Heart right ventricle (tissue), 16 donors: ENCODE data around the gene GATD1. TPM values are rescaled to one million over a fixed set of nuclear protein-coding genes. Genes with fewer than 3 reads are reported as not detected.

Experiments
- ATAC-seq, 8 donors: fragments of 200-7000 bp; cut with Tn5 transposase; one replicate each; pipeline ENCODE4 v1.9.1; 2020; ENCODE audit warnings: mild to moderate bottlenecking in 8 of 8, moderate library complexity in 8 of 8, moderate number of reproducible peaks in 1 of 8
- DNase-seq, 2 donors: peaks; one replicate each; pipeline ENCODE4 v3.0.0-alpha.2; 2020
- H3K27ac ChIP-seq, 10 donors: fragments of 200-600 bp; sonication (generic) in 2 of 10; one replicate each; pipeline versions ENCODE4 v1.5.0 to v1.8.0; 2020 to 2022; ENCODE audit warnings: mild to moderate bottlenecking in 3 of 10
- H3K27me3 ChIP-seq, 7 donors: fragments of 200-600 bp; one replicate each; pipeline ENCODE4 v1.8.0; 2021 to 2022; ENCODE audit warnings: mild to moderate bottlenecking in 2 of 7
- H3K36me3 ChIP-seq, 9 donors: fragments of 200-600 bp; sonication (generic) in 1 of 9; one replicate each; pipeline versions ENCODE4 v1.5.0 to v1.8.0; 2020 to 2022; ENCODE audit warnings: mild to moderate bottlenecking in 2 of 9
- H3K4me1 ChIP-seq, 9 donors: fragments of 200-600 bp; sonication (generic) in 1 of 9; one replicate each; pipeline versions ENCODE4 v1.5.0 to v1.8.0; 2020 to 2022; ENCODE audit warnings: mild to moderate bottlenecking in 4 of 9
- H3K4me3 ChIP-seq, 10 donors: fragments of 200-600 bp; sonication (generic) in 2 of 10; one replicate each; pipeline versions ENCODE4 v1.5.0 to v1.8.0; 2020 to 2022; ENCODE audit warnings: mild to moderate bottlenecking in 7 of 10, moderate library complexity in 2 of 10
- H3K9me3 ChIP-seq, 11 donors: fragments of 200-600 bp in 10 of 11; sonication (generic) in 2 of 11; one replicate each; pipeline versions ENCODE4 v1.5.0 to v1.8.0; 2013 to 2022; ENCODE audit warnings: mild to moderate bottlenecking in 2 of 11, control low read depth in 1 of 11, moderate library complexity in 1 of 11
- CTCF ChIP-seq, 9 donors: fragments of 200-600 bp; sonication (generic) in 2 of 9; IDR thresholded peaks; one replicate each; pipeline versions ENCODE4 v1.5.0 to v1.8.0; 2021 to 2022; ENCODE audit warnings: antibody characterized with exemption in 9 of 9, mild to moderate bottlenecking in 5 of 9, moderate library complexity in 1 of 9
- WGBS, 2 donors: extraction: QIAGEN DNeasy Blood & Tissue Kit; methylation state at CpG; one replicate each; pipeline ENCODE4 v1.1.7; 2013; ENCODE audit warnings: inconsistent platforms in 1 of 2; 5-methylcytosine and 5-hydroxymethylcytosine counted together
- intact Hi-C, 10 donors: fragments of 100-400 bp; cut with DNase I; formaldehyde crosslinking; loops; one replicate each; pipeline versions ENCODE4 v1.11.1 to v1.14.2; 2022
- polyA plus RNA-seq, 2 donors: library from polyadenylated mRNA; stranded (reverse); fragments of 200-250 nt; gene quantifications; one replicate each; pipeline ENCODE4 v1.2.3, GENCODE V29; 2013
- total RNA-seq, 10 donors: library from RNA; stranded (reverse); fragmentation: NEBNext Ultra II Directional in 3 of 10; extraction: Animal tissue kit (Norgen Biotek cat#: 25700) in 3 of 10; gene quantifications; one replicate each; pipeline versions ENCODE4 v1.2.1 to v1.2.4, GENCODE V29; 2021 to 2023
- donor health status: Arrhythmogenic right ventricular cardiomyopathy.
- donor health status: ischemic (EF 13 %, LVEDD 7.1; RV severe dilation, severe dysfunction).
- donor health status: healthy with polysubstance abuse.
- donor health status: DM: no; HTN: yes; CAD: no.
- donor health status: DM: no; HTN: no; CAD: no.
- donor health status: ischemic (EF 25% LVEDD 6.9; RV normal size, moderate dysfunction).
- donor health status: ischemic (EF 25% LVEDD 5.7; RV mildly dilated, moderate dysfunction).
- donor health status: healthy.
- donor health status: DM: yes; HTN: yes; CAD: no.
- donor health status: Ischemic cardiomyopathy.
- donor health status: ischemic (EF 35%, LVEDD 5.7; RV mildly dilated, moderate dysfunction).
- donor health status: nonischemic (EF 11% LVEDD 7.7; RV severe dilation, severe dysfunction).
- donor health status: DM: yes; HTN: yes; CAD: no.
- donor health status: PGD.
- donor health status: ischemic (EF 29% LVEDD 5.4; RV normal size, mild dysfunction).
- donor health status: nonischemic (EF 23%, LVEDD 6.1; RV moderate dilation, normal function).

GATD1 gene
- total and polyA plus RNA-seq, 12 donors: 15.0 to 32.4 (median 26.0) TPM

- WGBS, 2 donors: 61 to 68% methylated on average over 22 of the region's 22 CpGs
- Histone ChIP-seq H3K36me3 (peaks cover 0 to 46% (median 20%) of the 10 kb centered on the region in 9 donors), H3K4me1 (peaks cover 21 to 63% (median 47%) of the 10 kb centered on the region in 9 donors), H3K4me3 (peak overlapping the region in 6 of 10 donors; percentile 69 to 97 (median 94)), H3K27ac (peak overlapping the region in 9 of 10 donors; percentile 40 to 99 (median 98)), H3K9me3 (no peaks in the 10 kb centered on the region), H3K27me3 (peaks cover 0 to 6% (median 0%) of the 10 kb centered on the region in 7 donors)
- no peak for TF ChIP-seq CTCF (IDR thresholded peaks at IDR 0.05)
- DNase-seq: peak in 1 of 2 donors; percentile 58
- intact Hi-C loops: no loop called here
- ATAC-seq: peak in 1 of 8 donors; percentile 0
Measured at GRCh38 chr11:821512-822371, 44.5 kb upstream of the GATD1 start.

- WGBS, 2 donors: 42 to 48% methylated on average over 11 of the region's 11 CpGs
- H3K9me3 ChIP-seq: no peaks in the 10 kb centered on the region
- peak overlapping the region; percentile 69 to 99 (median 92) for H3K4me3 ChIP-seq
- no peak for TF ChIP-seq CTCF (IDR thresholded peaks at IDR 0.05)
- peak overlapping the region; percentile 87 to 99 (median 98) for H3K27ac ChIP-seq
- peaks cover 16 to 55% (median 38%) of the 10 kb centered on the region in 9 donors for H3K4me1 ChIP-seq
- intact Hi-C loops: no loop called here
- DNase-seq (peak; percentile 79 to 80), ATAC-seq (peak; percentile 8 to 81 (median 68))
- H3K36me3 ChIP-seq: peaks cover 0 to 44% (median 20%) of the 10 kb centered on the region in 9 donors
- H3K27me3 ChIP-seq: no peaks in the 10 kb centered on the region
Measured at GRCh38 chr11:820655-821511, 43.6 kb upstream of the GATD1 start.

GRCh38 chr11:819943-820649 lies 42.8 kb upstream of the GATD1 start:
- DNase-seq: peak; percentile 88 to 91
- peaks cover 0 to 42% (median 20%) of the 10 kb centered on the region in 9 donors for H3K36me3 ChIP-seq
- H3K27ac ChIP-seq: peak overlapping the region; percentile 87 to 99 (median 98)
- no peaks in the 10 kb centered on the region for H3K27me3 ChIP-seq
- no peak for TF ChIP-seq CTCF (IDR thresholded peaks at IDR 0.05)
- WGBS, 2 donors: 2 to 4% methylated on average over 44 to 47 of the region's 47 CpGs
- H3K9me3 ChIP-seq: no peaks in the 10 kb centered on the region
- ATAC-seq: peak; percentile 56 to 75 (median 66)
- intact Hi-C loops: no loop called here
- H3K4me3 ChIP-seq: peak overlapping the region; percentile 69 to 99 (median 92)
- peaks cover 16 to 49% (median 34%) of the 10 kb centered on the region in 9 donors for H3K4me1 ChIP-seq
